ENCODE data around the gene ANKRD55.

DNA sequence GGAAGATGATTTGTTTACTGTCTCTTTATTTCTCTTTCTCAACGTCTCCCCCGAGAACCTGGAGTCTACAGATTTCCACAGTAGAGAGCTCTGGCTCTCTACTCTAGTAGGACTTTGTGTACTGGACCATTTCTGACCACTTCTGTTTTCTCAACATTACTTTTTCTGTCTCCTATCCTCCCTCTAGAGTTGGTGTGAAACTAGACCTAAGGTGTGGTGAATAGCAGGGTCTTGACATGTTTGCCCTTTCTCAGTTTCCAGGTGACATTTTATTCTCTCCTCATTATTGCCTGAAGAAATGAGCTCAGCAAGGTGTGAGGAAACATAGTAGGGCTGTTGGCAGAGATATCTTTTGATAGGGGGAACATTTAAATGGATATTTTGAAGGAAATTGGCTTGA is 176.3 kb downstream of the ANKRD55 start:
- TF ChIP-seq CTCF (IDR thresholded peaks at IDR 0.05) (no peak), PREB (CRISPR knock-in tag; IDR thresholded peaks at IDR 0.05; ENCODE audit: borderline replicate concordance) (no peak), TEAD4 (CRISPR knock-in tag; IDR thresholded peaks at IDR 0.05) (no peak)
- TF ChIP-seq, protein P1, sequence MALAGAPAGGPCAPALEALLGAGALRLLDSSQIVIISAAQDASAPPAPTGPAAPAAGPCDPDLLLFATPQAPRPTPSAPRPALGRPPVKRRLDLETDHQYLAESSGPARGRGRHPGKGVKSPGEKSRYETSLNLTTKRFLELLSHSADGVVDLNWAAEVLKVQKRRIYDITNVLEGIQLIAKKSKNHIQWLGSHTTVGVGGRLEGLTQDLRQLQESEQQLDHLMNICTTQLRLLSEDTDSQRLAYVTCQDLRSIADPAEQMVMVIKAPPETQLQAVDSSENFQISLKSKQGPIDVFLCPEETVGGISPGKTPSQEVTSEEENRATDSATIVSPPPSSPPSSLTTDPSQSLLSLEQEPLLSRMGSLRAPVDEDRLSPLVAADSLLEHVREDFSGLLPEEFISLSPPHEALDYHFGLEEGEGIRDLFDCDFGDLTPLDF (CRISPR knock-in tag; IDR thresholded peaks at IDR 0.05) = no peak

All from WTC11 (cell line).